Loucy (cell line): Measurements from ENCODE around the gene CCDC6.
A peak's percentile ranks its signal among the peaks of the same experiment; 100 is the strongest.

Experiments used
- CTCF ChIP-seq: fragments of 200-600 bp; sonication (generic); conservative IDR thresholded peaks from 2 replicates; pipeline ENCODE4 v1.5.1; 2014; ENCODE audit warnings: mild to moderate bottlenecking, antibody characterized with exemption, low read length
- EZH2phosphoT487 ChIP-seq: fragments of 200-600 bp; IDR thresholded peaks from 2 replicates; pipeline ENCODE4 v1.6.1; 2018; ENCODE audit warnings: antibody characterized with exemption, mild to moderate bottlenecking, moderate library complexity, borderline replicate concordance

- TF ChIP-seq CTCF, result 0 out of 2 replicates have a peak, but pooled peaks have one; percentile 9
- TF ChIP-seq EZH2phosphoT487, result no peak
Measured at GRCh38 chr10:59809644-59809974, 96.7 kb downstream of the CCDC6 start.
